Embryonic facial prominence (tissue), 1 donor: ENCODE measurements around the gene ROBO4.

Source experiments
- DNase-seq: peaks from one replicate; pipeline ENCODE4 v3.0.0-alpha.2; 2016; ENCODE audit errors: extremely low spot score

Gene ROBO4

DNA sequence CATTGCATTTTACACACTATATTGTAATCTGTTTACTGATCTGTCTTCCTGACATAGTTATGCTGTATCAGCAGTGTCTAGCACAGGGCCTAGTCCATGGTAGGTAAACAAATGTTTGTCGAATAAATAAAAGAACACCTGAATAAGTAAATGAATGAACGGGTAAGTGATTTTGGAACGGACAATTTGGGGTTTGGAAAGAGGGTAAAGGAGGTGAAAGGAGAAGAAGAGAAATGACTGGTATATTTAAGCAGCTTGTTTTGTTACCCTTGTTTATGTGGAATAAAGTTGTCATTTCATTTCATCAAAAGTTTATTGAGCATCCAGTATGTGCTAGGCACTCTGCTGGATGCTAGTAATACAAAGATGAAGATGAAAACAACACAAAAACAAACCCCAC, 21.3 kb upstream of the ROBO4 start, which contains the start of gene HEPN1:
TSS of gene HEPN1 (plus strand) at position 301 of the 400 bp plus-strand sequence.
- no peak for DNase-seq

GRCh38 chr11:124917115-124917637, 19.5 kb upstream of the ROBO4 start:
- DNase-seq, result no peak

DNA sequence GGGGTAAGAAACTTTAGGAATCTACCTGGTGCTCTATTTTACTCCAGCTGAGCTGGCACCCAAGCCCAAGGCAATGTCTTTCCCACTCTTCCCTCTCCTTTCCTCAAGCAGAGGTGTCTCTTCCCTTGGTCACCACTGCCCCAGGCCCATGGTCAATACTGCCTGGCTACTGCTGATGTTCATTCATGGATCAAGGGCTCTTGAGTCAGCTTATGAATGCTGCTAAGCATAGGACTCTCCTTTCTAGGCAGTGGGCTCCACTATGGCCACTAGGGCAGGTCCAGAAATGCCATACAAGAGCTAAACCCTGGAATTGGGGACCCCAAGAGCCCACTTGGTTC, 18.7 kb upstream of the ROBO4 start:
- DNase-seq, result no peak

DNA sequence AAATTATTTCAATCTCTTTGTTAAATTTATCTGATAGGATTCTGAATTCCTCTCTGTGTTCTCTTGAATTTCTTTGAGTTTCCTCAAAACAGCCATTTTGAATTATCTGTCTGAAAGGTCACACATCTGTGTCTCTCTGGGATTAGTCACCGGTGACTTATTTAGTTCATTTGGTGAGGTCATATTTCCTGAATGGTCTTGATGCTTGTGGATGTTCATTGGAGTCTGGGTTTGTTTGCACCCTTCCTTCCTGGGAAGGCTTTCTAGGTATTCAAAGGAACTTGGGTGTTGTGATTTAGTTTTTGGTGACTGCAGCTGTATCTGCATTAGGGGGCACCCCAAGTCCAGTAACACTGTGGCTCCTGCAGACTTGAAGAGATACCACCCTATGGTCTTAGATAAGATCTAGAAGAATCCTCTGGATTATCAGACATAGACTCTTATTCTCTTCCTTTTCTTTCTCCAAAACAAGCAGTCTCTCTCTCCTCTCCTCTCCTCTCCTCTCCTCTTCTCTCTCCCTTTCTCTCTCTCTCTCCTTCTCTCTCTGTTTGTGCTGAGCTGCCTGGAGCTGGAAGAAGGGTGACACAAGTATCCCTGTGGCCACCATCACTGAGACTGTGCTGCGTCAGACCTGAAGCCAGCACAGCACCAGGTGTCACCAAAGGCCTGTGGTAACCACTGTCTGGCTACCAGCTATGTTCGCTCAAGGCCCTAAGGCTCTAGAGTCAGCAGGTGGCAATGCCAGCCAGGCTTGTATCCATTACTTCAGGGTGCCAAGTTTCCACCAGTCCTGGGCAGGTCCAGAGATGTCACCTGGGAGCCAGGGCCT, 18.1 kb upstream of the ROBO4 start:
- DNase-seq, result no peak

GRCh38 chr11:124902616-124903015, 5.0 kb upstream of the ROBO4 start:
- no peak for DNase-seq

DNA sequence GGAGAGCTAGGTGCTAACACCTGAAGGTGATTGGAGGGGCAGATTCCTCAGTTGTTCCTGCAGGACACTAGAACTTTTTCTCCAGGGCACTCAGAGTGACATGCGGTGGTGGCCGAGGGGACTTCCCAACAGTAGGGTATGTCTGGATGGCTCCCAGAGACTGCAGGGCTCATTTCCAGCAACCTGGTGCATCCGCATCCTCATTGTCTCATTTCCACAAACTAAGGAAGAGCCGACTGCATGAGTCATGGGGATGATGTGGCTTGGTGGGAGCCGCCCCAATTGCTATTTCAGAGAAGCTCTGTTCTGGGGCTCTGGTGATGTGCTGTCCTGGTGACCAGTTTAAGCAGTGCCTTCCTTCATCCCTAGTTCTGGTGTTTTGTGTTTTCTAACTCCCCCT, 2.8 kb upstream of the ROBO4 start:
- no peak for DNase-seq

DNA sequence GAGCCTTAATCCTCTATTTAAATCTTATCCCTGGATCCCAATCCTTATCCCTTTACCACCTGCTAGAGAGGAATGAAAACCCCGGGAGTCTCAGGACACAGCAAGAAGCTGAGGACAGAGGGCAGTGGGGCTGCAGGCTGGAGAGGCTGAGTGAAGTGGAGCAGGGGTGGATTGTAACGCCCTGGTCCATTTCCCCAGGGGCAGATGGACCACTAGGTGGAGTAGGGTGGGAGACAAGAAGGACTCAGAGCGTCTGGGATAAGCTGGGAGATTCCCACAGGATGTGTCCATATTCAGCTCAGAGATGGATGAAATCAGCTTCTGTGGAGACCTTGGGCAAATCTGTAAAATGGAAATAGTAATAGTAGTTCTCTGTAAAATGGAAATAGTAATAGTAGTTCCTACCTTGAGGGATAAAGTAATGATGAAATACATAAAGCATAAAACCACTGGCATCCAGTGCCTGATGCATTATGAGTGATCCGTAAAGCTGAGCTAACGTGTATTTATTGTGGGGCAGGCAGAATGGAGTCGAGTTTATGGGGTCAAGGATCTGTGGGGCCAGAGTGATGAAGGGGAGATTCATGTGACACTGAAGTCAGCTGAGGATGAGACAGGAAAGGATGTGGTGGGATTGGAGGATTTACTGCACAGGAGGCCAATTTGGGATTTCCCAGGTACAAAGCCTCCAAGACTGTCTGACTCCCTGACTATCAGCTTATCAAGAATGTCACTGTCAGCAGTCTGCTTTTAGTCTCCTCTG, 1.9 kb upstream of the ROBO4 start:
- DNase-seq, result no peak

DNA sequence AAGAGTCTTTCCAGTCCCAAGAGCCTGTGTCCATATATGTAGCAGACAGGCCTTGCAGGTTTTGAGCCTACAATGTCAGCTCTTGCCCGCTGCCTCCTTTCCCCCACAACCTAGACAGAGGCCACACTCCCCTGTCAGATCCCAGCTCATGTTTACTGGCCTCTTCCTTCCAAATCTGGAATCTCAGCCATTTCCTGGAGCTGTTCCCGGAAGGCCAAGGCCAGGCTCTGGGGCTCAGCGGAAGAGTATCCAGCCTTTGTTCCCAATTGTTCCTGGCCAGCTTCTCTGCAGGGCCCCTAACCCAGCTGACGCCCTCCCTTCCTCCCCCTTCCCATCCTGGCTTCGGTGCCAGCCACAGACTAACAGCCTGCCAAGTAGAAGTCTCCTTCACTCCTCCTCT, 1.0 kb upstream of the ROBO4 start:
- no peak for DNase-seq

- no peak for DNase-seq
Measured at GRCh38 chr11:124898263-124898680, 607 bp upstream of the ROBO4 start.

DNA sequence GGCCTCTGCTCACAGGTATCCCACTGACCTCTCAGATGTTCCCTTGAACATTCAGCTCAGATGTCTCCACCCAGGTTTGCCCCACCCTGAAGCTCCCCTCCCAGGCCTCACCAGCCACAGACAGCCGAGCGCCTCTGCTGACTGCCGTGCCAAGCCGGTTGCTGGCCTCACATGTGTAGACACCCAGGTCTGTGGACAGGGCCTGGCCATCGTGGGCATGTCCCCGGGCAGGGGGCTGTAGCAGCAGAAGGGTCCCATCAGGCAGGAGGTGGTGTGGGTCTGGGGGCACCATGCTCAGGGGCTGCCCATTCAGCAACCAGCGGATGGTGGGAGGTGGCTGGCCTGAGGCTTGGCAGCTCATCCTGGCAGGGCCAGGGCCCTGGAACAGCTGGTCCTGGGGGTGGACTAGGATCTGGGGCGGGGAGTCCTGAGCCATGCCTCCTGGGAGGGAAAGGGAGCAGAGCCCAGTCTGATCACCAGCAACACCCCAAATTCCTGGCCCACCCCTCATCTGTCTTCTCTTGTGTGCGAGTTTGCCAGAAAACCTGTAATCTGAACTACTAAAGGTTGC, 759 bp downstream of the ROBO4 start:
- no peak for DNase-seq

DNA sequence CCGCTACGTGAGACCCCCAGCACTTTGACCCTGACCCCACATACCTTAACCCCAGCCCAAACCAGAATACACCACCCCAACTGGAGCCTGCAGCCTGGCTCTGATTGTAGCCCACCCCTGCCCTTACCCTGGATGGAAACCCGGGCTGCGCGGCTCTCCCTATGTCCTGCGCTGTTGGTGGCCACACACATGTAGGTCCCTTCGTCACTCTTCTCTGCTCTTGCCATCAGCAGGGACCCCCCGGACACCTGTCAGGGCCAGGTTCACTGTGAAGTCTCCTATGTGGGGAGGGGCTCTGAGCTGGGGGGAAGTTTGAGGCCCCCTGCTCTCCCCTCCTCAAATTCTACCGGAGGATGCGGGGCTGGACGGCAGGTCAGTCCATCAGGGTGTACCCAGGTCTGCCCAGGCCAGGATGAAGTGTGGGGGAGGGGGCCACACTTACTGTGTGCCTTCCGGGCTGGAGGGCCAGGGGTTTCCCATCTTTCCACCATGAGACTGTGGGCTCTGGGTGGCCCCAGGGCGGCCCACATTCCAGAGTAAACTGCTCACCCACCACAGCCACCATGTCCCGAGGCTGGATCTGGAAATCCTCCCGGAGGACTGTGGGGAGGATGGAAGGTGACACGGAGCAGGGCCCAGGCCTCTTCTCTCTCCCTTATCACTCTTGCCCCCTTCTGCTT, 1.5 kb downstream of the ROBO4 start:
- no peak for DNase-seq

DNA sequence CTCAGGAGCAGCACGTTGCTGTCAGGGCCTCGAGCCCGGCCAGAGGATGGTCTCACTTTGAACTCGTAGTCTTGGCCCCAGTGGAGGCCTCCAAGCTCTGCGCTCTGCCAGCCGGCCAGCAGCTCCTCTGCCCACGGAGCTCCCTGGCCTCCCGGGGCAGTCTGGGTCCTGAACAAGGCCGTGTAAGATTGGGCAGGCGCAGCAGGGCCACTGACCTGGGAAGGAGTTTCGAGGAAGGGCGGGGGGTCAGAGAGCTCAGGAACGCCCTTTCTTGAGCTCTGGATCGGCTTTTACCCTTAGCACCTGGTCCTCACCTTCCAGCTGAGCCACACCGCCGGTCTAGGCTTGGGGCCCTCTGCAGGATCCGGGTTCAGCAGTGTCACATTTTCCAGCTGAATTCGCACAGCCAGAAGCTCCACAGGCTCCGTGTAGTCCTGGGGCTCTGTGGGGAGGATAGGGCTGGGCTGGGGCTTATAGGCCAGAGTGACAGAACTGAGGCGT, 2.1 kb downstream of the ROBO4 start:
- DNase-seq, result no peak

- no peak for DNase-seq
Measured at GRCh38 chr11:124894606-124895430, 2.8 kb downstream of the ROBO4 start.

DNA sequence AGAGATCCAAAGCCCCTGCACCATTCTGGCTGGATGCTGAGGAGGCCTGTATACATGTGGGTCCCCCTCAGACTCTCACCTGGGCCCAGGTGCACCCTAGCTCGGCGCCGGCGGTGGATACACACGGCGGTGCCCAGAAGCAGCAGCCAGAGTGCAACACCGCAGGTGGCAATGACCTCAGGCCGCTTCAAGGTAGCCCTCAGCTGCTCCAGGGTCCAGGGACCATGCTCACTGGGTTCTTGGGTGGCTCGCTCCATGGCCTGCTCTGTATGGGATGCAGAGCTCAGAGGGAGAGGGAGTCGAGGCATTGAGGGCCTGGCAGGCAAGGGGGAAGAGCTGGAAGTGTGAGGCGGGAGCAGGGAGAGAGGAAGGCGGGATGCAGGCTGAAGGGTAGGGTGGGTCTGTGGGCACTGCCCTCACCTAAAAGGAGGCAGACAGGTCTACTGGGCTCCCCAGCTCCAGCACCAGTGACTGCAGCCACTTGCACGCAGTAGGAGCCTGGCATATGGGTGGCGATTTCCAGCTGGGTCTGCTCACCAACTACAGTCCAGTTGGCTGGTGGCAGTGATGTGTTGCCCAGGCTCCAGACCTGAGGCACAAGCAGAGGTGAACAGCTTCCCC, 3.8 kb downstream of the ROBO4 start:
- no peak for DNase-seq

DNA sequence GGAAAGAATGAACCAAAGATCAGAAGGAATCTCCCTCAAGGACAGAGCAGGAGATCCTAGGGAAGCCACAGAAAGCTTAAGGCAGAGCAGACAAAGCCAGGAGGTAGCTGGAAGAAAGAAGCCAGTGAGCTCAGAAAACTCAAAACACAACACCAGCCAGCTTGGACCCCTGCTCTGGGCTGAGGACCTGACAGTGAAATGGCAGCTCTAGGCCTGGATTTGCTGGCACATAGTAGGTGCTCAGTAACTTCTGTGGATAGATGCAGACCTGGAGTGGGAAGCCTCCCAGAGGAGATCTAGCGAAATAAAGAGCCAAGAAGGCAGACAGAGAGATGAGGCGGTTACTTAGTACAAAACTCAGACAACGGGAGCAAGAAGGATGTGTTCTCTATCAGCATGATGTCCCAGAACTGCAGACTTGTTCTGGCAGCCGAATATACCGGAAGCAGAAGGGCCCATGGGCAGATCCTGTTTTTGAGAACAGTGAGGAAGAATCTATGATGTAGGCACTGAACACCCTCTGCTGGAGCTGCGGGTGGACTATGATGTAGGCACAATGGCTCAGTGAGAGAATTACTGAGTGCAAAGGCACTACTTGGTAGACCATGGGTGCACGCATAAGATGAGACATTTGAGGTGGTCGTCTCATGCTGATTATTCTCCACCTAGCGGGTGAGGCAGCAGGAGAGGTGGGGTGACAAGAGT, 4.8 kb downstream of the ROBO4 start:
- no peak for DNase-seq

GRCh38 chr11:124892146-124892545, 5.5 kb downstream of the ROBO4 start:
- no peak for DNase-seq

DNA sequence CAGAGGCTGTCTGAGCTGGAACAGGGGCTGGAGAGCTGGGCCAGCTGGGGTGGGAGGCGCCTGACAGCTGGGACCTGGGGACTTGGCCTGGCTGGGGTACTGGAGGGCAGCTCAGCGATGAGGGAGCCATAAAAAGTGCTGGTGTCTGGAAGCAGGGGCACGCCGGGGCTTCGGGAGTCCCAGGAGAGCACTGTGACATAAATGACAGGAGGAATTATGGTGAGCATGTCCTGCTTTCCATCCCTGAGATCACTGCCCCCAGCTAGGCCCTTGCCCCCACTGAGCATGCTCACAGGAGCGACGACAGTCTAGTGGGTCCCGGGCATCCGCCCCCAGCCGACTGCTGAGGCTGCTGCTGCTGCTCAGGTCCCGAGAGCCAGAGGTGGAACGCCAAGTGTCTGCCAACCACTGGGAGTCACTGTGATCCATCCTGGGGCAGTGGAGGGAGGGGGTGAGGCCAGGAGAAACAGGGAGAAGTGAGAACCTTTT, 6.2 kb downstream of the ROBO4 start:
- DNase-seq, result no peak

DNA sequence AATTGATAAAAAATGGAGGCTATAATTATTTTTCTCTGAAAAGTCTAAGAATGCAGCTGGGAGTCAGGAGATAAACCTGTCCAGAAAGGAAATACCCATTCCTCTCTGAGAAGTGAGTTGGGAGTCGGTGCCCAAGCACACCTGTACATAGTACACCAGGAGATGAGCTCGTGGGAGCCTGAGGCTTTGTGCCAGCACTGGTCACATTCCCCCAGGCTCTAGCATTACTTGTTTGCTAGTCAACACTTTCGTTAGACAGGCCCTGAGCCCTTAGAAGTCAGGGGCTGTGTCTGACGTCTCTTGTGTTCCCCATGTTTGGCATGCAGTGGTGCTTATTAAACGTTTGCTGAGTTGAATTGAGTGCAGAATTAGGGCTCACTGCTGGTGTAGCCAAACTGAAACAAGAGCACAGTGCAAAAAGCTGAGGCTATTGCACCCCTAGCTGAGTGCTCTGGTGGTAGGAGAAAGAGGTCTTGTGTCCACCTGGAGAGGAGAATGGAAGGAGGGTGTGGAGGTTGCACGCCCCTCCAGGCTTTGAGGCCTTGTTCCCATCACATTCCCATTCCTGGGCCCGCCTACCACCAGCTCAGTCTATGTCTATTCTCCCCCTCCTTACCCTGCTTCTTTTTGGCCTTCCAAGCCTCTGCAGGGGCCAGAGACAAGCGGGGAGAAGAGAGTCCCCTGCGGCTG, 6.8 kb downstream of the ROBO4 start:
- DNase-seq, result no peak

DNA sequence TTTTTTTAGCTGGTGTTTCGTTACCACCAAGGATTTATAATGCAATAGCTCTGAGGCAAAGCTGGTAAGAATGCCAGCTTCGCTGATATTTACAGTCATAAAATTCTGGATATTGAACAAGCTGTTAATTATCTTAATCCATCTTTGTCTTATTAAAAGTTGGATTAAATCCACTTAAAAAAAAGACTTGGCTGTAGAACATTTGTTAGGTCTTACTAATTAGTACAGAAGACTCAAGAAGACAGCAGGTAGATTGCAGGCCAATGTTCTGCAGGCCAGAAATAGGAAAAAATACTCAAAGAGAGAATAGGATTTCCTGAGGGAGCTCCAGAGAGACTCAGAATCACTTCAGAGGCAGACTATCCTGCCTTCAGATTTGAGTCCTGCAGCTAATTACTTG, 7.5 kb downstream of the ROBO4 start:
- no peak for DNase-seq
